HG02798 (cell line): ENCODE results near the gene GPC6.
"Not testable (repeated sequence)": the region's sequence is repeated elsewhere in the genome, so short reads cannot be mapped to it uniquely, and the experiment has no call there.

Source experiments
- ATAC-seq: cut with Tn5 transposase; IDR thresholded peaks from one replicate; pipeline ENCODE4 v1.9.1; 2021; ENCODE audit warnings: mild to moderate bottlenecking; ENCODE audit not compliant: unreplicated experiment, poor library complexity

Gene GPC6

GRCh38 chr13:94204946-94205345 is 978.3 kb downstream of the GPC6 start:
- ATAC-seq: no peak

- ATAC-seq: no peak
Measured at GRCh38 chr13:94205896-94206295, 979.3 kb downstream of the GPC6 start.

- ATAC-seq: no peak
Measured at GRCh38 chr13:94209117-94209516, 982.5 kb downstream of the GPC6 start.

GRCh38 chr13:94209913-94210312 is 983.3 kb downstream of the GPC6 start:
- not testable (repeated sequence) for ATAC-seq

- ATAC-seq: peak; percentile 78
Measured at GRCh38 chr13:94210816-94211215, 984.2 kb downstream of the GPC6 start.

- ATAC-seq: no peak
Measured at GRCh38 chr13:94212196-94212595, 985.6 kb downstream of the GPC6 start.

- ATAC-seq: no peak
Measured at GRCh38 chr13:94214121-94214520, 987.5 kb downstream of the GPC6 start.

- ATAC-seq: no peak
Measured at GRCh38 chr13:94214975-94215374, 988.4 kb downstream of the GPC6 start.

GRCh38 chr13:94216476-94216875 is 989.9 kb downstream of the GPC6 start:
- no peak for ATAC-seq

GRCh38 chr13:94217370-94217769 is 990.8 kb downstream of the GPC6 start:
- no peak for ATAC-seq

GRCh38 chr13:94218537-94218936 is 991.9 kb downstream of the GPC6 start:
- ATAC-seq: no peak

- no peak for ATAC-seq
Measured at GRCh38 chr13:94218951-94219350, 992.3 kb downstream of the GPC6 start.

- ATAC-seq: no peak
Measured at GRCh38 chr13:94224670-94225069, 998.1 kb downstream of the GPC6 start.

GRCh38 chr13:94227255-94227879 is 1000.8 kb downstream of the GPC6 start:
- no peak for ATAC-seq

- ATAC-seq: no peak
Measured at GRCh38 chr13:94228763-94229162, 1002.2 kb downstream of the GPC6 start.

GRCh38 chr13:94232161-94232950 is 1005.7 kb downstream of the GPC6 start:
- no peak for ATAC-seq

- ATAC-seq: no peak
Measured at GRCh38 chr13:94232956-94233355, 1006.3 kb downstream of the GPC6 start.

GRCh38 chr13:94233401-94233800 is 1006.8 kb downstream of the GPC6 start:
- no peak for ATAC-seq

- ATAC-seq: no peak
Measured at GRCh38 chr13:94233837-94234236, 1007.2 kb downstream of the GPC6 start.

- no peak for ATAC-seq
Measured at GRCh38 chr13:94234738-94235137, 1008.1 kb downstream of the GPC6 start.

GRCh38 chr13:94236132-94236531 is 1009.5 kb downstream of the GPC6 start:
- no peak for ATAC-seq

GRCh38 chr13:94236872-94237271 is 1010.3 kb downstream of the GPC6 start:
- ATAC-seq: no peak
